Subcutaneous abdominal adipose tissue (tissue), 5 donors: Measurements from ENCODE around the gene PRPF31.
A peak's percentile ranks its signal among the peaks of the same experiment; 100 is the strongest.

Source experiments
- H3K27ac ChIP-seq: one replicate; pipeline ENCODE4 v1.7.0; 2013; ENCODE audit warnings: low read depth, mild to moderate bottlenecking, inconsistent platforms, low read length, moderate library complexity
- H3K27me3 ChIP-seq, 5 donors: one replicate each; pipeline ENCODE4 v1.7.0; 2013; ENCODE audit warnings: low read length in 5 of 5, inconsistent platforms in 1 of 5; ENCODE audit not compliant: control insufficient read depth in 5 of 5, insufficient read depth in 4 of 5
- H3K36me3 ChIP-seq, 5 donors: one replicate each; pipeline ENCODE4 v1.7.0; 2013; ENCODE audit warnings: low read length in 5 of 5; ENCODE audit not compliant: control insufficient read depth in 5 of 5, insufficient read depth in 5 of 5
- H3K4me1 ChIP-seq, 5 donors: one replicate each; pipeline ENCODE4 v1.7.0; 2013; ENCODE audit warnings: low read length in 5 of 5, mild to moderate bottlenecking in 3 of 5, moderate library complexity in 1 of 5; ENCODE audit not compliant: control insufficient read depth in 5 of 5, insufficient read depth in 5 of 5
- H3K4me3 ChIP-seq, 5 donors: one replicate each; pipeline ENCODE4 v1.7.0; 2013; ENCODE audit warnings: low read length in 5 of 5, low read depth in 1 of 5
- H3K9ac ChIP-seq, 5 donors: one replicate each; pipeline ENCODE4 v1.7.0; 2013; ENCODE audit warnings: low read length in 5 of 5, mild to moderate bottlenecking in 4 of 5, moderate library complexity in 3 of 5
- H3K9me3 ChIP-seq, 5 donors: one replicate each; pipeline ENCODE4 v1.7.0; 2013; ENCODE audit warnings: low read length in 5 of 5; ENCODE audit not compliant: control insufficient read depth in 5 of 5
- donor health status: healthy.
- donor health status: healthy.
- donor health status: healthy.
- donor health status: healthy.
- donor health status: healthy.

The PRPF31 gene

GRCh38 chr19:54128796-54129616, 13.5 kb downstream of the PRPF31 start:
- Histone ChIP-seq H3K36me3 (peaks cover 0 to 85% (median 78%) of the 10 kb centered on the region in 5 donors), H3K4me1 (no peaks in the 10 kb centered on the region), H3K9me3 (no peaks in the 10 kb centered on the region), H3K27me3 (no peaks in the 10 kb centered on the region), H3K9ac (no peak overlapping the region), H3K4me3 (no peak overlapping the region), H3K27ac (no peak overlapping the region)

GRCh38 chr19:54129617-54129996, 14.1 kb downstream of the PRPF31 start:
- Histone ChIP-seq H3K27ac (no peak overlapping the region), H3K4me1 (no peaks in the 10 kb centered on the region), H3K4me3 (no peak overlapping the region), H3K27me3 (no peaks in the 10 kb centered on the region), H3K36me3 (peaks cover 0 to 79% (median 72%) of the 10 kb centered on the region in 5 donors), H3K9ac (no peak overlapping the region), H3K9me3 (no peaks in the 10 kb centered on the region)

- Histone ChIP-seq H3K27me3 (peaks cover 0 to 2% (median 0%) of the 10 kb centered on the region in 5 donors), H3K4me3 (no peak overlapping the region), H3K9me3 (no peaks in the 10 kb centered on the region), H3K9ac (no peak overlapping the region), H3K27ac (no peak overlapping the region), H3K36me3 (peaks cover 0 to 40% (median 36%) of the 10 kb centered on the region in 5 donors), H3K4me1 (peaks cover 9 to 17% (median 12%) of the 10 kb centered on the region in 5 donors)
These were observed 17.9 kb downstream of the PRPF31 start for GRCh38 chr19:54133312-54133956.

- no peak overlapping the region for H3K4me3 ChIP-seq
- peaks cover 13 to 23% (median 18%) of the 10 kb centered on the region in 5 donors for H3K4me1 ChIP-seq
- H3K9ac ChIP-seq = no peak overlapping the region
- H3K27ac ChIP-seq = no peak overlapping the region
- H3K27me3 ChIP-seq = peaks cover 0 to 2% (median 0%) of the 10 kb centered on the region in 5 donors
- peaks cover 0 to 34% (median 30%) of the 10 kb centered on the region in 5 donors for H3K36me3 ChIP-seq
- no peaks in the 10 kb centered on the region for H3K9me3 ChIP-seq
These were observed 18.5 kb downstream of the PRPF31 start for GRCh38 chr19:54133957-54134590.

GRCh38 chr19:54136086-54136863, 20.7 kb downstream of the PRPF31 start:
- peak overlapping the region; percentile 67 to 80 (median 70) for H3K4me3 ChIP-seq
- H3K36me3 ChIP-seq = peaks cover 0 to 25% (median 21%) of the 10 kb centered on the region in 5 donors
- H3K9ac ChIP-seq = peak overlapping the region; percentile 35 to 72 (median 67)
- peaks cover 0 to 2% (median 0%) of the 10 kb centered on the region in 5 donors for H3K27me3 ChIP-seq
- H3K27ac ChIP-seq = no peak overlapping the region
- peaks cover 15 to 44% (median 34%) of the 10 kb centered on the region in 5 donors for H3K4me1 ChIP-seq
- H3K9me3 ChIP-seq = no peaks in the 10 kb centered on the region

GRCh38 chr19:54136864-54137698, 21.5 kb downstream of the PRPF31 start:
- Histone ChIP-seq H3K9ac (peak overlapping the region in 4 of 5 donors; percentile 67 to 92 (median 76)), H3K4me1 (peaks cover 15 to 48% (median 34%) of the 10 kb centered on the region in 5 donors)

GRCh38 chr19:54137699-54138488, 22.3 kb downstream of the PRPF31 start, which contains the start of gene CNOT3:
TSS of gene CNOT3 (plus strand) at chr19:54137762. CDS start at chr19:54142979, 5,217 bp downstream.
- Histone ChIP-seq H3K27ac (peak within 1 kb of the TSS; percentile 69), H3K27me3 (peaks cover 0 to 2% (median 0%) of the 10 kb centered on the region in 5 donors), H3K9me3 (no peaks in the 10 kb centered on the region), H3K9ac (peak within 1 kb of the TSS; percentile 71 to 95 (median 86)), H3K4me3 (peak within 1 kb of the TSS; percentile 70 to 80 (median 76)), H3K36me3 (peaks cover 0 to 29% (median 17%) of the 10 kb centered on the region in 5 donors), H3K4me1 (peaks cover 15 to 48% (median 34%) of the 10 kb centered on the region in 5 donors)

More at GRCh38 chr19:54136864-54137698, 21.5 kb downstream of the PRPF31 start:
- Histone ChIP-seq H3K9me3 (no peaks in the 10 kb centered on the region), H3K36me3 (peaks cover 0 to 22% (median 13%) of the 10 kb centered on the region in 5 donors), H3K4me3 (peak overlapping the region; percentile 70 to 80 (median 76)), H3K27ac (peak overlapping the region; percentile 69), H3K27me3 (peaks cover 0 to 2% (median 0%) of the 10 kb centered on the region in 5 donors)

- Histone ChIP-seq H3K27ac (peak overlapping the region; percentile 69), H3K36me3 (peaks cover 0 to 31% (median 20%) of the 10 kb centered on the region in 5 donors), H3K27me3 (peaks cover 0 to 2% (median 0%) of the 10 kb centered on the region in 5 donors), H3K9me3 (no peaks in the 10 kb centered on the region), H3K4me1 (peaks cover 15 to 48% (median 34%) of the 10 kb centered on the region in 5 donors), H3K4me3 (peak overlapping the region; percentile 43 to 77 (median 70)), H3K9ac (peak overlapping the region in 4 of 5 donors; percentile 80 to 95 (median 89))
These were observed 23.1 kb downstream of the PRPF31 start for GRCh38 chr19:54138489-54139256.
